T-helper 17 cell (primary cell): ENCODE data around the gene SHROOM3. TPM values are rescaled to one million over a fixed set of nuclear protein-coding genes. Genes with fewer than 3 reads are reported as not detected.
"Not testable (repeated sequence)": the region's sequence is repeated elsewhere in the genome, so short reads cannot be mapped to it uniquely, and the experiment has no call there.

Experiments used
- ATAC-seq: fragments of 150-1000 bp; cut with Tn5 transposase; 2 replicates; pipeline ENCODE4 v1.10.0; 2021; ENCODE audit warnings: mild to moderate bottlenecking, moderate library complexity
- DNase-seq, 3 donors: peaks; one replicate each; pipeline versions ENCODE4 v3.0.0 to v3.0.0-alpha.2; 2020 to 2021
- H3K9me3 ChIP-seq: one replicate; pipeline ENCODE4 v1.7.0; 2013; ENCODE audit warnings: low read length, mild to moderate bottlenecking; ENCODE audit not compliant: control insufficient read depth, poor library complexity, severe bottlenecking
- H3K27ac Mint-ChIP-seq: one replicate; pipeline ENCODE4 v1.8.0; 2022; ENCODE audit warnings: mild to moderate bottlenecking, moderate library complexity, mixed read lengths
- H3K27me3 Mint-ChIP-seq: one replicate; pipeline ENCODE4 v1.8.0; 2022; ENCODE audit warnings: mixed read lengths
- H3K36me3 Mint-ChIP-seq: one replicate; pipeline ENCODE4 v1.8.0; 2022; ENCODE audit warnings: low read depth, mixed read lengths
- H3K4me1 Mint-ChIP-seq: one replicate; pipeline ENCODE4 v1.8.0; 2022; ENCODE audit warnings: mild to moderate bottlenecking, mixed read lengths
- H3K4me3 Mint-ChIP-seq: one replicate; pipeline ENCODE4 v1.8.0; 2022; ENCODE audit warnings: mild to moderate bottlenecking, moderate library complexity, mixed read lengths
- total RNA-seq, 4 donors: library from RNA in 2 of 4; stranded (reverse) in 2 of 4; gene quantifications; one replicate each; pipeline ENCODE4 v1.2.3 and lab custom pipeline; 2022 to 2026

Gene SHROOM3
- total RNA-seq, 2 donors from 2014 or later = not detected

- not testable (repeated sequence) for H3K36me3 Mint-ChIP-seq, H3K4me1 Mint-ChIP-seq, ATAC-seq, DNase-seq, H3K9me3 ChIP-seq, H3K27ac Mint-ChIP-seq, H3K4me3 Mint-ChIP-seq
- peaks cover 48% of the 10 kb centered on the region for H3K27me3 Mint-ChIP-seq
Measured at GRCh38 chr4:76727934-76728333, 292.9 kb downstream of the SHROOM3 start.

- H3K27me3 Mint-ChIP-seq = peaks cover 52% of the 10 kb centered on the region
- peaks cover 4% of the 10 kb centered on the region for H3K36me3 Mint-ChIP-seq
Measured at GRCh38 chr4:76729460-76729859, 294.4 kb downstream of the SHROOM3 start.

GRCh38 chr4:76729980-76730379, 295.0 kb downstream of the SHROOM3 start:
- H3K36me3 Mint-ChIP-seq = peaks cover 4% of the 10 kb centered on the region
- peaks cover 51% of the 10 kb centered on the region for H3K27me3 Mint-ChIP-seq
- DNase-seq = no peak
- H3K4me3 Mint-ChIP-seq = no peak overlapping the region
- no peaks in the 10 kb centered on the region for H3K4me1 Mint-ChIP-seq
- ATAC-seq = no peak
- no peak overlapping the region for H3K27ac Mint-ChIP-seq
- H3K9me3 ChIP-seq = no peaks in the 10 kb centered on the region

More at GRCh38 chr4:76729460-76729859, 294.4 kb downstream of the SHROOM3 start:
- DNase-seq (no peak), ATAC-seq (no peak)
- Mint-ChIP-seq H3K4me1 (no peaks in the 10 kb centered on the region), H3K4me3 (no peak overlapping the region), H3K27ac (no peak overlapping the region)
- H3K9me3 ChIP-seq = no peaks in the 10 kb centered on the region

- Mint-ChIP-seq H3K4me3 (no peak overlapping the region), H3K36me3 (no peaks in the 10 kb centered on the region), H3K27ac (no peak overlapping the region), H3K4me1 (peaks cover 2% of the 10 kb centered on the region), H3K27me3 (peaks cover 45% of the 10 kb centered on the region)
- ATAC-seq (no peak), DNase-seq (no peak)
- H3K9me3 ChIP-seq = no peaks in the 10 kb centered on the region
Measured at GRCh38 chr4:76732246-76732645, 297.2 kb downstream of the SHROOM3 start.

GRCh38 chr4:76733068-76733771, 298.2 kb downstream of the SHROOM3 start:
- Mint-ChIP-seq H3K4me3 (no peak overlapping the region), H3K27me3 (peaks cover 51% of the 10 kb centered on the region), H3K36me3 (peaks cover 2% of the 10 kb centered on the region), H3K27ac (no peak overlapping the region), H3K4me1 (peaks cover 3% of the 10 kb centered on the region)
- no peaks in the 10 kb centered on the region for H3K9me3 ChIP-seq
- ATAC-seq = no peak
- DNase-seq = no peak

- no peak overlapping the region for H3K4me3 Mint-ChIP-seq
- H3K36me3 Mint-ChIP-seq = peaks cover 5% of the 10 kb centered on the region
- H3K27me3 Mint-ChIP-seq = peaks cover 46% of the 10 kb centered on the region
- no peak overlapping the region for H3K27ac Mint-ChIP-seq
- no peaks in the 10 kb centered on the region for H3K9me3 ChIP-seq
- peaks cover 7% of the 10 kb centered on the region for H3K4me1 Mint-ChIP-seq
- DNase-seq (no peak), ATAC-seq (no peak)
Measured at GRCh38 chr4:76736414-76736813, 301.4 kb downstream of the SHROOM3 start.

GRCh38 chr4:76737180-76737579, 302.2 kb downstream of the SHROOM3 start:
- H3K27ac Mint-ChIP-seq = no peak overlapping the region
- peaks cover 5% of the 10 kb centered on the region for H3K36me3 Mint-ChIP-seq
- no peaks in the 10 kb centered on the region for H3K9me3 ChIP-seq
- peaks cover 39% of the 10 kb centered on the region for H3K27me3 Mint-ChIP-seq
- H3K4me1 Mint-ChIP-seq = peaks cover 7% of the 10 kb centered on the region
- no peak overlapping the region for H3K4me3 Mint-ChIP-seq
- no peak for DNase-seq
- ATAC-seq = no peak

- H3K4me3 Mint-ChIP-seq = no peak overlapping the region
- no peaks in the 10 kb centered on the region for H3K9me3 ChIP-seq
- peaks cover 5% of the 10 kb centered on the region for H3K36me3 Mint-ChIP-seq
- H3K27me3 Mint-ChIP-seq = peaks cover 42% of the 10 kb centered on the region
- peaks cover 7% of the 10 kb centered on the region for H3K4me1 Mint-ChIP-seq
- DNase-seq (no peak), ATAC-seq (no peak)
- H3K27ac Mint-ChIP-seq = no peak overlapping the region
Measured at GRCh38 chr4:76737771-76738085, 302.7 kb downstream of the SHROOM3 start.

GRCh38 chr4:76738086-76738931, 303.3 kb downstream of the SHROOM3 start:
- ATAC-seq (no peak), DNase-seq (no peak)
- H3K27ac Mint-ChIP-seq = no peak overlapping the region
- H3K27me3 Mint-ChIP-seq = peaks cover 48% of the 10 kb centered on the region
- peaks cover 7% of the 10 kb centered on the region for H3K4me1 Mint-ChIP-seq
- H3K36me3 Mint-ChIP-seq = peaks cover 5% of the 10 kb centered on the region
- no peaks in the 10 kb centered on the region for H3K9me3 ChIP-seq
- no peak overlapping the region for H3K4me3 Mint-ChIP-seq

- H3K9me3 ChIP-seq = no peaks in the 10 kb centered on the region
- Mint-ChIP-seq H3K4me3 (no peak overlapping the region), H3K4me1 (peaks cover 9% of the 10 kb centered on the region), H3K27me3 (peaks cover 38% of the 10 kb centered on the region), H3K27ac (no peak overlapping the region), H3K36me3 (peaks cover 5% of the 10 kb centered on the region)
- DNase-seq (no peak), ATAC-seq (no peak)
Measured at GRCh38 chr4:76740192-76740591, 305.2 kb downstream of the SHROOM3 start.

- ATAC-seq (no peak), DNase-seq (no peak)
- Mint-ChIP-seq H3K36me3 (peaks cover 5% of the 10 kb centered on the region), H3K4me3 (no peak overlapping the region), H3K4me1 (peaks cover 9% of the 10 kb centered on the region), H3K27ac (no peak overlapping the region), H3K27me3 (peaks cover 38% of the 10 kb centered on the region)
- H3K9me3 ChIP-seq = no peaks in the 10 kb centered on the region
Measured at GRCh38 chr4:76740866-76741662, 306.0 kb downstream of the SHROOM3 start.

- H3K4me3 Mint-ChIP-seq = no peak overlapping the region
- peaks cover 8% of the 10 kb centered on the region for H3K4me1 Mint-ChIP-seq
- no peak overlapping the region for H3K27ac Mint-ChIP-seq
- no peak for ATAC-seq
- no peak for DNase-seq
- peaks cover 33% of the 10 kb centered on the region for H3K27me3 Mint-ChIP-seq
- H3K9me3 ChIP-seq = no peaks in the 10 kb centered on the region
- peaks cover 5% of the 10 kb centered on the region for H3K36me3 Mint-ChIP-seq
Measured at GRCh38 chr4:76741663-76742020, 306.6 kb downstream of the SHROOM3 start.

GRCh38 chr4:76744241-76744921, 309.4 kb downstream of the SHROOM3 start:
- no peak overlapping the region for H3K4me3 Mint-ChIP-seq
- H3K9me3 ChIP-seq = no peaks in the 10 kb centered on the region
- H3K36me3 Mint-ChIP-seq = peaks cover 2% of the 10 kb centered on the region
- H3K4me1 Mint-ChIP-seq = peaks cover 5% of the 10 kb centered on the region
- no peak for ATAC-seq
- H3K27me3 Mint-ChIP-seq = peaks cover 22% of the 10 kb centered on the region
- DNase-seq = no peak
- H3K27ac Mint-ChIP-seq = no peak overlapping the region
